Right atrium auricular region (tissue), 2 donors: ENCODE data around the gene BIRC5. TPM values are rescaled to one million over a fixed set of nuclear protein-coding genes. Genes with fewer than 3 reads are reported as not detected.

Experiments
- DNase-seq: peaks from one replicate; pipeline ENCODE4 v3.0.0-alpha.2; 2019; ENCODE audit warnings: low spot score
- H3K27ac ChIP-seq, 2 donors: fragments of 200-600 bp; sonication (generic); 1 replicate in 1 of 2; 2 replicates in 1 of 2; pipeline ENCODE4 v1.5.1; 2016 to 2019
- H3K27me3 ChIP-seq, 2 donors: fragments of 200-600 bp; sonication (generic); one replicate each; pipeline versions ENCODE4 v1.5.1 to v1.6.0; 2017 to 2019
- H3K36me3 ChIP-seq: fragments of 200-600 bp; sonication (generic); one replicate; pipeline ENCODE4 v1.5.1; 2016
- H3K4me1 ChIP-seq, 2 donors: fragments of 200-600 bp; sonication (generic); one replicate each; pipeline versions ENCODE4 v1.5.1 to v1.6.0; 2017 to 2019
- H3K4me3 ChIP-seq, 2 donors: fragments of 200-600 bp; sonication (generic); 1 replicate in 1 of 2; 2 replicates in 1 of 2; pipeline ENCODE4 v1.5.1; 2017 to 2019; ENCODE audit warnings: mild to moderate bottlenecking in 1 of 2, moderate library complexity in 1 of 2
- H3K9me3 ChIP-seq, 2 donors: fragments of 200-600 bp; sonication (generic); one replicate each; pipeline ENCODE4 v1.5.1; 2019
- total RNA-seq, 2 donors: library from RNA; depleted of rRNA; stranded (reverse); fragments of >200 nt; gene quantifications; one replicate each; pipeline ENCODE4 v1.1.0, GENCODE V29; 2016
- TF ChIP-seq, protein P1 (sequence below), 2 donors: fragments of 200-600 bp; sonication (generic); IDR thresholded peaks; one replicate each; pipeline ENCODE4 v1.5.1; 2019; ENCODE audit warnings: antibody characterized with exemption in 2 of 2

The BIRC5 gene
- 1 to 10 TPM in 1 of 2 donors, not detected in 1; 3.7 TPM for total RNA-seq

DNA sequence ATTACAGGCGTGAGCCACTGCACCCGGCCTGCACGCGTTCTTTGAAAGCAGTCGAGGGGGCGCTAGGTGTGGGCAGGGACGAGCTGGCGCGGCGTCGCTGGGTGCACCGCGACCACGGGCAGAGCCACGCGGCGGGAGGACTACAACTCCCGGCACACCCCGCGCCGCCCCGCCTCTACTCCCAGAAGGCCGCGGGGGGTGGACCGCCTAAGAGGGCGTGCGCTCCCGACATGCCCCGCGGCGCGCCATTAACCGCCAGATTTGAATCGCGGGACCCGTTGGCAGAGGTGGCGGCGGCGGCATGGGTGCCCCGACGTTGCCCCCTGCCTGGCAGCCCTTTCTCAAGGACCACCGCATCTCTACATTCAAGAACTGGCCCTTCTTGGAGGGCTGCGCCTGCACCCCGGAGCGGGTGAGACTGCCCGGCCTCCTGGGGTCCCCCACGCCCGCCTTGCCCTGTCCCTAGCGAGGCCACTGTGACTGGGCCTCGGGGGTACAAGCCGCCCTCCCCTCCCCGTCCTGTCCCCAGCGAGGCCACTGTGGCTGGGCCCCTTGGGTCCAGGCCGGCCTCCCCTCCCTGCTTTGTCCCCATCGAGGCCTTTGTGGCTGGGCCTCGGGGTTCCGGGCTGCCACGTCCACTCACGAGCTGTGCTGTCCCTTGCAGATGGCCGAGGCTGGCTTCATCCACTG, at the start of gene BIRC5:
BIRC5 (plus strand) TSS at position 238 of the 690 bp plus-strand sequence; CDS start at position 302, 64 bp downstream.
- Histone ChIP-seq H3K4me3 (peak within 1 kb of the TSS in 1 of 2 donors; percentile 53), H3K4me1 (peaks cover 0 to 10% of the 10 kb centered on the region in 2 donors), H3K36me3 (no peaks in the 10 kb centered on the region), H3K9me3 (no peaks in the 10 kb centered on the region), H3K27me3 (no peaks in the 10 kb centered on the region), H3K27ac (no peak within 1 kb of the TSS)
- TF ChIP-seq, protein P1, sequence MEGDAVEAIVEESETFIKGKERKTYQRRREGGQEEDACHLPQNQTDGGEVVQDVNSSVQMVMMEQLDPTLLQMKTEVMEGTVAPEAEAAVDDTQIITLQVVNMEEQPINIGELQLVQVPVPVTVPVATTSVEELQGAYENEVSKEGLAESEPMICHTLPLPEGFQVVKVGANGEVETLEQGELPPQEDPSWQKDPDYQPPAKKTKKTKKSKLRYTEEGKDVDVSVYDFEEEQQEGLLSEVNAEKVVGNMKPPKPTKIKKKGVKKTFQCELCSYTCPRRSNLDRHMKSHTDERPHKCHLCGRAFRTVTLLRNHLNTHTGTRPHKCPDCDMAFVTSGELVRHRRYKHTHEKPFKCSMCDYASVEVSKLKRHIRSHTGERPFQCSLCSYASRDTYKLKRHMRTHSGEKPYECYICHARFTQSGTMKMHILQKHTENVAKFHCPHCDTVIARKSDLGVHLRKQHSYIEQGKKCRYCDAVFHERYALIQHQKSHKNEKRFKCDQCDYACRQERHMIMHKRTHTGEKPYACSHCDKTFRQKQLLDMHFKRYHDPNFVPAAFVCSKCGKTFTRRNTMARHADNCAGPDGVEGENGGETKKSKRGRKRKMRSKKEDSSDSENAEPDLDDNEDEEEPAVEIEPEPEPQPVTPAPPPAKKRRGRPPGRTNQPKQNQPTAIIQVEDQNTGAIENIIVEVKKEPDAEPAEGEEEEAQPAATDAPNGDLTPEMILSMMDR (IDR thresholded peaks at IDR 0.05): no peak
- peak; percentile 76 for DNase-seq

DNA sequence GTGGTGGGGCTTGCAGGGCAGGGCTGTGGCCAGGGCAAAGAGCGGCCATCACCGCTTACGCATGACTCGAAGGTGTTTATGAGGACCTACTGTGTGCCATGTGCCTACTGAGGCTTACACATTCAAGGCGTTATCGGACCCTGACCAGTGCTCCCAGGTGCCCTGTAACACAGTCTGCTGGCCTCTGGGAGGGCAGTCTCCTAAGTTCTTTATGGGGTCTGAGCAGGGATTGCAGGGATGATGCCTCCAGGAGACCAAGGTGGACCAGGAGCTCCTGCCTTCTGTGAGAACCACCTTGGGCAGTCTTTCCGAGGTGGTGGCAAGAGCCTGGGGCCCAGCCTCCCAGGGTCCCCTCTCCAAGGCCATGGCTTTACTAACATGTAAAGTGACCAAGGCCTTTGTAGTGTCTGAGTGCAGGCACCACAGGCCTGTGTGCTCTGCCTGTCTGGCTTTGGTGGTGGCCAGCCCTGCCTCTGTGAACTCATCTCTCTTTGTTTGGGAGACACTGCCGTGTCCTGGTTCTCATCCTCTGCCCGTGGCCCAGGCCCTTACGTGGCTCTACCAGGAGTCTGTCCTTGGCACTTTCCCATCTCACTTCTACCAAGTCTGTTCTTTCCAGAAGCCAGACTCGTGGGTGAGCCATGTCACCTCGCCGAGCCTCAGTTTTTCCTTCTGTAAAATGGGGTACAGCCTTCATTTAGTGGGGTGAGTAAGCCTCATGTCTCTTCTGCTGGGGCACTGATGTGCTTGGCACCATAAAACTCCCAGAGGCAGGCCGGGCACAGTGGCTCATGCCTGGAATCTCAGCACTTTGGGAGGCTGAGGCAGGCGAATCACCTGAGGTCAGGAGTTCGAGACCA, 49.1 kb upstream of the BIRC5 start:
- Histone ChIP-seq H3K27me3 (no peaks in the 10 kb centered on the region), H3K4me1 (peaks cover 0 to 17% of the 10 kb centered on the region in 2 donors), H3K27ac (no peak overlapping the region), H3K36me3 (no peaks in the 10 kb centered on the region), H3K4me3 (no peak overlapping the region), H3K9me3 (no peaks in the 10 kb centered on the region)
- TF ChIP-seq, protein P1 (IDR thresholded peaks at IDR 0.05): no peak
- no peak for DNase-seq

DNA sequence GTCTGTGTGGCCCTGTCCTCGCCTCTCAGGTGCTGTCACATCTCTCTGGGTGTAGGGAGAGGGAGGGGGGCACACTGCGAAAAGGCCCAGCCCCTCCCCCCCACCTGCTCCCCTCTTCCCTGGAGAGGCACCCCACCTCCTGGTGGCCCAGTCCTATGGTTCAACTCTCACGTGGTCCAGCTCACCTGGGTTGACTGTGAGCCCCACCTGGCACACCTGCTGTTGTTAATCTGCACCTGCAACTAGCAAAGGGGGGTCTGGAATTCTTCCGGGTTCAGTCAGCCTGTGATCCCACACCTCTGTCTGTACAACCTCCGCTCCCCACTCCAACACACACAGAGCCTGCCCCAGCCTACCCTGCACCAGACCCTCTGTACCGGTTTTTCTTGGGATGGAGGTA, 47.6 kb upstream of the BIRC5 start:
- no peak for DNase-seq
- Histone ChIP-seq H3K36me3 (no peaks in the 10 kb centered on the region), H3K27me3 (no peaks in the 10 kb centered on the region), H3K27ac (no peak overlapping the region), H3K9me3 (no peaks in the 10 kb centered on the region), H3K4me3 (no peak overlapping the region), H3K4me1 (peaks cover 0 to 21% of the 10 kb centered on the region in 2 donors)
- TF ChIP-seq, protein P1 (IDR thresholded peaks at IDR 0.05): no peak

DNA sequence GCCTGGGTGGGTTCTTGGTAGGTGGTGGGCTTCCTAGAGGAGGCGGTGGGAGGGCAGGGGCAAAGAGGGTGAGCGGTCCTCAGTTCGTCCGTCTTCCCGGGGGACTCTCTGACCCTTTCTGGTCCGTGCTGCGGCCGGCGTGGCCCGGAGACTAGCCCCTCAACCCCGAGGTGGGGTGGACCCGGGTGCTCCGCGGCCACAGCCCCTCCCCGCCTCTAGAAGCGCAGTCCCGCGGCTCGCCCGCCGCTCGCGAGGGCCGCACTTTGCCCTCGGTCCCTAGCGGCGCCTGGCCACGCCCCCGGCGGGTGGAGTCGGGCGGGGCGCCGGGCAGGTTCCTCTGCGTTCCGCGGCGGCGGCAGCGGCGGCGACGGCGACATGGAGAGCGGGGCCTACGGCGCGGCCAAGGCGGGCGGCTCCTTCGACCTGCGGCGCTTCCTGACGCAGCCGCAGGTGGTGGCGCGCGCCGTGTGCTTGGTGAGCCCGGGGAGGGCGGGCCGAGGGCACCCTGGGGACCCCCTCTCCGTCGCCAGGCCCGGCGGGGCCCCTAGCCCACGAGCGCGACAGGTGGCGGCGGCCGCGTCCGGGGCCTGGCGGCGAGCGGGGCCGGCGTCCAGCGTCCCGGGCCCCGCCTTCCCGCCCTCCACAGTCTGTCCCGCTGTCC, 45.7 kb upstream of the BIRC5 start, which contains the start of gene SYNGR2:
SYNGR2 (plus strand) TSS at position 340 of the 661 bp plus-strand sequence; CDS start at position 376, 36 bp downstream.
- Histone ChIP-seq H3K27ac (peak within 1 kb of the TSS; percentile 79 to 83), H3K4me3 (peak within 1 kb of the TSS; percentile 59 to 77), H3K4me1 (peaks cover 0 to 41% of the 10 kb centered on the region in 2 donors), H3K36me3 (peaks cover 3% of the 10 kb centered on the region), H3K9me3 (no peaks in the 10 kb centered on the region), H3K27me3 (no peaks in the 10 kb centered on the region)
- DNase-seq: no peak
- TF ChIP-seq, protein P1 (IDR thresholded peaks at IDR 0.05): peak in 1 of 2 donors; percentile 16

DNA sequence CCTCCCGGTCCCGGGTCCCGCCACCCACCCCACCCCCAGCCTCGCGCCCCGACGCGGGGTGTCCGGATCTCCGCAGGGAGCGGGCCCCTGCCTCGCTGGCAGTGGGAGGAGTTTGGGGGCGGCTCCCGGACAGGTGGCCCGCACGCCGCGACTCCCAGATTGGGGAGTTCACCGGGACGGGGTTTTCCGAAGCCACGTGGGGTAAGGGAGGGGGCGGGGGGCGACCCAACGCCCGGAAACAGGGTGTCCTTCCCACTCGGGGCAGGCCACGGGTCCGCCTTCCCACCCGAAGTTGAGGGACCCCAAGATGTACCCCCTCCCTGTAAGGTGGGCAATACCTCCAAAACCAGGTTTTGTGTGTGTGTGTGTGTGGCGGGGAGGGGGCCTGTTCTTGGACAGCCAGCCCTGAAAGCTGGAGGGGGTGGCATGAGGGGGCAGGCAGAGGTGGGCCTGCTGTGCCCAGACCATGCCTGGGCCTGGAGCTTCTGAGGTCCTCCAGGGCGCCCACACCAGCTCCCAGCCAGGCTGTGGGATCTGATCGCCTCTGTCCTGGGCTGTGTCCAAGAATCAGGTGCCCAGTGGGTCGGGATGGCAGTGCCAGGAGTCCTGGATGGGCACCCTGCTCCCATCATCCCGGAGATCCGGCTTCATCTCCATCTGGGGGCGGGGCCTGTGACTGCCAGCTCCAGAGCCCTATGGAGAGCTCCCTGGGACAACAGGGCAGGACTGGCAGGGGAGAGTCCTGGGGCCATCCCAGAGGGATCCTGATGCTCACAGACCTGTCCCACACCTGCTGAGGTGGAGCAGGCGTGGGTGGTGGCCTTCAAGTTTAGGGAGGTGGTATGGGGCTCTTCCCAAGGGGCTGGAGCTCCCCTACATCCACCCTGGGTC, 44.9 kb upstream of the BIRC5 start:
- no peaks in the 10 kb centered on the region for H3K9me3 ChIP-seq
- no peak for DNase-seq
- no peaks in the 10 kb centered on the region for H3K27me3 ChIP-seq
- H3K4me1 ChIP-seq: peaks cover 0 to 49% of the 10 kb centered on the region in 2 donors
- TF ChIP-seq, protein P1 (IDR thresholded peaks at IDR 0.05): no peak
- H3K36me3 ChIP-seq: peaks cover 3% of the 10 kb centered on the region
- H3K27ac ChIP-seq: peak overlapping the region; percentile 79 to 83
- peak overlapping the region; percentile 59 to 77 for H3K4me3 ChIP-seq
